Stomach smooth muscle (tissue), 2 donors: ENCODE results near the gene STXBP3.

Experiments used
- H3K27ac ChIP-seq: one replicate; pipeline ENCODE4 v1.7.0; 2013; ENCODE audit warnings: mild to moderate bottlenecking, low read length, inconsistent platforms
- H3K27me3 ChIP-seq, 2 donors: one replicate each; pipeline ENCODE4 v1.7.0; 2013; ENCODE audit warnings: low read length in 2 of 2; ENCODE audit not compliant: insufficient read depth in 2 of 2, control insufficient read depth in 1 of 2
- H3K36me3 ChIP-seq, 2 donors: one replicate each; pipeline ENCODE4 v1.7.0; 2013; ENCODE audit warnings: low read length in 2 of 2; ENCODE audit not compliant: control insufficient read depth in 2 of 2, insufficient read depth in 2 of 2
- H3K4me1 ChIP-seq: one replicate; pipeline ENCODE4 v1.7.0; 2013; ENCODE audit warnings: low read length; ENCODE audit not compliant: control insufficient read depth, insufficient read depth
- H3K4me3 ChIP-seq, 2 donors: one replicate each; pipeline ENCODE4 v1.7.0; 2013; ENCODE audit warnings: low read length in 2 of 2
- H3K9ac ChIP-seq, 2 donors: one replicate each; pipeline ENCODE4 v1.7.0; 2013; ENCODE audit warnings: low read length in 2 of 2, mild to moderate bottlenecking in 1 of 2
- H3K9me3 ChIP-seq, 2 donors: one replicate each; pipeline ENCODE4 v1.7.0; 2013; ENCODE audit warnings: low read length in 2 of 2; ENCODE audit not compliant: control insufficient read depth in 2 of 2
- donor health status: healthy.
- donor health status: Pancreatic carcinoma.

STXBP3 gene

DNA sequence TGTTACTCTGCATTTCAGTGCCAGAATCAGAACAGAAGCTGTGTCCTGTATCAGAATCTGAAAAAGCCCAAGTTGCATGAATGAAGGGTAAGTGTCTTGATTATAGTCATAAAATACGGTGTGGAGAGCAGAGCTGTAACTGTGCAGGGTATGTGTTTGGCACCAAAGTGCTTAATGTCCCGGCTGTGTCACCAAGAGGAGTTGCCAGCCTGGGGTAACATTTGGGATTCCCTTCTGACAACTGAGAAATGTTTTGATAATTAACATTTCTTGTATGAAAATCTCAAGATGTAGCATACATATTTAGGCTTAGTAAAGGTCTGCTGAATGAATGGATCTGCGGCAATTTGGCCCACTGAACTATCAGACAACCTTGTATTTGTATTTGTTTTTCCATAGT lies 77.2 kb downstream of the STXBP3 start:
- Histone ChIP-seq H3K36me3 (peaks cover 0 to 2% of the 10 kb centered on the region in 2 donors), H3K4me1 (peaks cover 18% of the 10 kb centered on the region), H3K4me3 (no peak overlapping the region), H3K27ac (no peak overlapping the region), H3K27me3 (no peaks in the 10 kb centered on the region), H3K9ac (no peak overlapping the region), H3K9me3 (no peaks in the 10 kb centered on the region)

DNA sequence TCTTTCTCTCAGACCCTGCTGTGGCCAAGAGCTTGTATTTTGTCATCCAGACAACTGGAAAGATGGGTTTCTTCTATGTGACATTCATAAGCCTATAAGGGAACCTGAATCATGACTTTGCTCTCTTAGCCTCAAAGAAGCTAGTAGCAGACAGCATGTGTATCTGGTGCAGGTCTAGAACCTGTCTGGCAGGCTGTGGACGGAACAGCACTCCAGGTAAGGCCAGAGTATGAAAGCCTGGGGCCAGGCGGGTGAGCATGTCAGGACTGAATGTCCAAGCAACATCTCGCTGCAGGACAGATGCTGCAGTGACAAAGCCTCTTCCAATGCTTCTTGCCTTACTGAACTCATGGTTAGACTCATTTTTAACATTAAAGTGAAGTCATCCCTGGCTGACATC lies 77.6 kb downstream of the STXBP3 start:
- no peaks in the 10 kb centered on the region for H3K27me3 ChIP-seq
- H3K27ac ChIP-seq = no peak overlapping the region
- H3K36me3 ChIP-seq = peaks cover 0 to 2% of the 10 kb centered on the region in 2 donors
- no peak overlapping the region for H3K4me3 ChIP-seq
- no peaks in the 10 kb centered on the region for H3K9me3 ChIP-seq
- H3K9ac ChIP-seq = no peak overlapping the region
- H3K4me1 ChIP-seq = peaks cover 18% of the 10 kb centered on the region

DNA sequence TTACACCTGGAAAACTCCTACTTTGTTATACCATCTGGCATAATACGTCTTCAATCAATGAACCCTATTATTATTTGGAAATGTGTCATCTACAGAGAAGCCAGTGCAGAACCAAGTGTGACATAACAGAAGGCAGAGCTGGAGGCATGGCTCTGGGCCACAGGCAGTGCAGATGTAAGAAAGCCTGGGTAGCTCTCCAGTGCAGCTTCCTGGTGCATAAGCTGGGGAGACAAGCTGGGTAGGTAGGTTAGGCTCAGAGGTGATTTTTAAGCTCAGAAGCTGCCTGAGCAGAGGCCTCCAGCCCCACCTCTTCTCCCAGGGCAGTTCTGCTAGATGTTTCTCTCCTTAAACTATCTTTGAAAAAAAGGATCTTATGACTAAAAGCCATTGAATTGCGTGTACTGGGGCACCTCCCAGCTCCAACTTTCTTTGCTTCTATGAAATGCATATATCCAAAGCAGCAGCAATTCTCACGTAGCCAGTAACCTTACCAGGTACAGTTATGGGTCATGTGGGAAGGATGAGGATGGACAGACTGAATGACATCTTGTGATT lies 79.7 kb downstream of the STXBP3 start:
- H3K4me1 ChIP-seq = peaks cover 28% of the 10 kb centered on the region
- no peaks in the 10 kb centered on the region for H3K27me3 ChIP-seq
- no peak overlapping the region for H3K9ac ChIP-seq
- no peaks in the 10 kb centered on the region for H3K9me3 ChIP-seq
- no peak overlapping the region for H3K4me3 ChIP-seq
- H3K36me3 ChIP-seq = peaks cover 0 to 2% of the 10 kb centered on the region in 2 donors
- H3K27ac ChIP-seq = no peak overlapping the region

DNA sequence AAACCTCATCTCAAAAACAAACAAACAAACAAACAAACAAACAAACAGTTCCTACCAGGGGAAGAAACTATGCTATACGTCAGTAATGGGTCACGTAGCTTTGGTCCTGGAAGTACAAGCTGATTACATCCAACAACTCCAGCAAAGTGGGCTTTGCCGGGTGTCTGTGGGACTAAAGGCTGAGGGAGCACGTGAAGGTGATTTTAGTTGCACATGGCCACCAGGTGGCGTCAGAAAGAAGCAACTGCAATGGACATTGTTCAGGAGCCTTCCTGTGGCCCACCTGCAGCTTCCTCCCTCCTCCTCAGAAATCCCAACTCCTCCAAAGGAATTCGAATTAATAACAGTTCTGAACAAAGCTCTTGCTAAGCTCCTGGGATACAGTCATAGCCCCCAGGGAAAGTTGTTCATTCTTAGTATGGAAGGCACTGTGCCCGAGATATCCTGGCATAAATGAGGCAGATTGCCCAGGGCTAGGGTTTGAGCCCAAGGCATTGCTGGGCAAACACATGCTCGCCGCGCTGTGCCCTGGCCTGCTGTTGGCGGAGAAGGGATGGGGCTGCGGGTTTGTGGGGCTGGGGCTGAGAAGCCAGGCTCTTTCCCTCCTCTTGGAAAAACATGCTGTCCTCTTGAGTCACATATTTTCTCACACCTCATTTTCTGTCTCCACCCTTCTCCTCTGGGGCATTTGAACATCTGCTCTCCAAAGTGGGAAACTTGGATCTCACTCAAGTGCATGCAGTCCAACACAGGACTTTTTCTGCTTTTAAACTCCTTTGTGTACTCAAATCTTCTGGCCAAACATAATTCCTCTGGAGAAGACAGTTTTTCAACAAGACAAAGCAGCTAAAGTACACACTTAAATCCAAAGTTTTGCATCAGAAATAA lies 81.8 kb downstream of the STXBP3 start:
- Histone ChIP-seq H3K9me3 (no peaks in the 10 kb centered on the region), H3K4me1 (peaks cover 31% of the 10 kb centered on the region), H3K27me3 (no peaks in the 10 kb centered on the region), H3K4me3 (no peak overlapping the region), H3K36me3 (peaks cover 0 to 2% of the 10 kb centered on the region in 2 donors), H3K9ac (peak overlapping the region in 1 of 2 donors; percentile 36), H3K27ac (peak overlapping the region; percentile 37)

DNA sequence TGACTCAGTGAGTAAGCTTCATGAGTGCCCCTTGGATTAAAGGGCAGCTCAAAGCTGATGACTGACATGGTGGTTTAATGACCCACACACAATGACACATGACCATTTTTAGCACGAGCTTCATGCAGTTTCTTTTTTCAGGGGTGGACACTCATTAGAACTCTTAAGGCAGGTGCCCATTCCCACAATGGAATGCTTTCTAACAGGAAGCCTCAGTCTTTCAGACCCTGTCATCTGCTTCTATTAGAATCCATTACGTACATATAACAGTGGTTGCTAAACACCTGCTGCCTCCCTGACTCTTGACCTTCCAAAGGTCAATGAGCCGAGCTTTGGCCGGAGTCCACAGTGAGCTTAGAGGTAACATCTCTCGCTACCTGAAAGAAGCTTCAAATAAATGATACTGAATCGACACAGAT lies 83.0 kb downstream of the STXBP3 start:
- Histone ChIP-seq H3K4me1 (peaks cover 28% of the 10 kb centered on the region), H3K4me3 (no peak overlapping the region), H3K9me3 (no peaks in the 10 kb centered on the region), H3K27me3 (no peaks in the 10 kb centered on the region), H3K27ac (peak overlapping the region; percentile 88), H3K9ac (no peak overlapping the region), H3K36me3 (peaks cover 0 to 2% of the 10 kb centered on the region in 2 donors)

DNA sequence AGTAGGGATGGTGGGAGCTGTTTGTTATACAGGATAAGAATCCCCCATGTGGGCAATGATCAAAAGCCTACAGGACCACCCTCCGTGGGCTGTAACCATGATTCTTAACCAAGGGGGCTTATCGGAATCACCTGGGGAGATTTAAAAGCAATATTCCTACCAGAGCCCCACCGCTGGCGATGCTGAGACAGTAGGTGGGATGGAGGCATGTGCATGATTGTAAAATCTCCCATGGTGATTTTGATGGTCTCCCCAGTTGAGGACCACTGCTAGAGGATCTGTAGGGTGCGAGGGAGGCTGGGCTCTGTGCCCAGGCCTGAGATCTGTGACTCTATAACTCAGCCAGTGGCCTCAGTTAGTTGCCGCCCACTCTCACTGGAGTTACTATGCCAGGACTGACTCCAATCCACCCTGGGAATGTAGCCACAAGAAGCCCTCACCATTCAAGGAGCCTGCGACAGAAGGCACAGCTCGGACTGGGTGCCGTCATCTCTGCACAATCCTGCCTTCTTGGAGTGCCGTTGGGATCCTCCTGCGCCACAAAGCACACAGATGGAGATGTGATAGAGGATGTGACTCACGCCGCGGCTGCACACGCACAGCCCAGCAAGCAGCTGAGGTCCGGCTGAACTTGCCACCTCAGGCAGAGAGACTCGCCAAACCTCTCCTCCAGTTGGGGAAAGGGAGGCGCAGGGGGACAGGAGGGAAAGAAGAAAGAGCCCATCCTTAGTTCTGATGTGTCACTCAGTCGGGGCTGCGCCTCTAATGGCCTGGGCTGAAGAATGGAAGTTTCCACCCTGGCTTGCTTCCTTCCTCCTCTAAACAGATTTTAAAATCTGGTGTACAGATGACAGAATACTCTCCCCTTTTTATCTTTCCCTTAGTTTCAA lies 83.9 kb downstream of the STXBP3 start:
- Histone ChIP-seq H3K4me1 (peaks cover 26% of the 10 kb centered on the region), H3K27me3 (no peaks in the 10 kb centered on the region), H3K9ac (peak overlapping the region; percentile 55 to 69), H3K36me3 (no peaks in the 10 kb centered on the region), H3K27ac (peak overlapping the region; percentile 88), H3K4me3 (peak overlapping the region; percentile 5 to 55), H3K9me3 (no peaks in the 10 kb centered on the region)

DNA sequence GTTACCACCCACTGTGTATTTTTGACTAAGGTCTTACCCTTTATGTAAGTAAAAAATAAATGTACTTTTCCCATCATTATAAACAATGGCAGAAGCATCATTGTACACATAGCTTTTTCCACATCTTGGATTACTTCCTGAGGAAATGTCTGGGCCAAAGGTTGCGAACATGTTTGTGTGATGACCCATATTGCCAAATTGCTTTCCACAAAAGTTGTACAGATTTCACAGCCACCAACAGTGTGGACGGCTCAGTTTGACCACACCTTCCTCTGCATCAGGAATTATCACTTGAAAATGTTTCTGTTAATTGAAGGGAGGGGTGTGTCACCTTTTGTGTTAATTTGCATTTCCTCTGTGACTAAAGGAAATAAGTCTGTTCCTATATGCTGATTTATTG lies 84.8 kb downstream of the STXBP3 start:
- Histone ChIP-seq H3K27me3 (no peaks in the 10 kb centered on the region), H3K9ac (peak overlapping the region; percentile 55 to 69), H3K27ac (peak overlapping the region; percentile 88), H3K36me3 (no peaks in the 10 kb centered on the region), H3K4me1 (peaks cover 24% of the 10 kb centered on the region), H3K9me3 (no peaks in the 10 kb centered on the region), H3K4me3 (peak overlapping the region; percentile 5 to 29)

DNA sequence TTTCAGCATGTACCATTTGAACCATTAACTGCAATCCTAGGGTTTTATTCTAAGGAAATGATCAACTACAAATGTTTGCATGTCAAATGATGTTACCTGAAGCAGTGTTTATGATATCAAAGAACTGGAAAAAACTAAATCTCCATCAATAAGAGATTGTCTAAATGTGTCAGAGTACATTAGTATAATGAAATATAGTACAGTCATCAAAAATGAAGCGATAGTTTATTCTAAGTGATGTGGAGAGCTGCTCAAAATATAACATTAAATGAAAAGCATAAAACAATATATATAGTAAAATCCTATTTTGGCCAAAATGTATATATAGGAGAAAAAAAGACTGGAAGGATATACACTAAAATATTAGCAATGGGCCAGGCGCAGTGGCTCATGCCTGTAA lies 86.5 kb downstream of the STXBP3 start:
- Histone ChIP-seq H3K4me3 (no peak overlapping the region), H3K4me1 (peaks cover 21% of the 10 kb centered on the region), H3K9ac (no peak overlapping the region), H3K36me3 (no peaks in the 10 kb centered on the region), H3K27ac (no peak overlapping the region), H3K9me3 (no peaks in the 10 kb centered on the region), H3K27me3 (no peaks in the 10 kb centered on the region)

DNA sequence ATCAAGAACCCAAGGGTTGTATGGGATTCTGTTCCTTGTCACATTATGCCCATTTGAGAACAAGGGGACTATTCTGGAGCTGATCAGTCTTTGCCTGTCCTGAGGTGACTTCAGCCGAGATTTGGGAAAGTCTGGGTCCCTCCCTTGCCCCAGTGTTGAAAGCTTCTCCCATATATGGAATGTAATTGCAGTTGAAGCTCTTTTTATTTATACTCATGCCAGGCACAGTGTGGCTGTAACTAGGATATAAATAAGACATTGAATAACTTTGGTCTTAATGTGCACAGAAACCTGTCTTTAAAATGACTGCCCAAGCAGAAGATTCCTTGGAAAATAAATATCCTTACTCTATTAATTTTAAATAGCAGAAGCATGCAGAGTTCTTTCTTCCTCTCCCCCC lies 95.2 kb downstream of the STXBP3 start:
- Histone ChIP-seq H3K27ac (peak overlapping the region; percentile 77), H3K36me3 (no peaks in the 10 kb centered on the region), H3K4me1 (peaks cover 24% of the 10 kb centered on the region), H3K4me3 (no peak overlapping the region), H3K9ac (no peak overlapping the region), H3K9me3 (no peaks in the 10 kb centered on the region), H3K27me3 (no peaks in the 10 kb centered on the region)

DNA sequence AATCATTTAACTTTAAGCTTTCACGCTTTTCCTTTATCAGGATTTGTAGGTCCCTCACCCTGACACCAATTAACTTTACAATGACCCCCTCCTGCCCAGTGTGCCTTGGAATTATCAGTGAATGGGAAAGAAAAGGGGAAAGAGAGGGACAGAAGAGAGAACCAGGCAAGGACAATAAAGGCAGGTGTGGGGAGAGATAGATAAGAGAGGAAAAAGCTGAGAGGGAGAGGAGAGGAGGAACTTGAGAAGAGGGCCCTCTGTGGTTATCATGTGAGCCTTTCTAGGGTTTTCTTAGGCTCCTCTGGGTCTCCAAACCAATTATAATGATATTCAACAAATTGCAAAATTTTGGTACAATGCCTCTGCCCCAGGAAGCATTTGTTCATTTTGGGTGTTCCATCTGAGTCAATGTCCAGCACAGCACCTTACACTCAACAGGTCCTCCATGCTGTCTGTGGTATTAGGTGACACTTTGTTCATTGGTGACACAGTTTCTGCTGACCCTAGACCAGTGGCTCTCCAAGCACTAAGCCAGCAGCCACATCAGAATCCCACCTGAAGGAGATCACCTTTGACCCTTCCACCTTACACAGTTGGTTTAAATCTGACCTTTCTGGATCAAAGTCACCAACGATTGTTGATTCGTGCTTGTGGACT lies 96.2 kb downstream of the STXBP3 start:
- no peaks in the 10 kb centered on the region for H3K36me3 ChIP-seq
- no peak overlapping the region for H3K4me3 ChIP-seq
- H3K4me1 ChIP-seq = peaks cover 24% of the 10 kb centered on the region
- H3K9me3 ChIP-seq = no peaks in the 10 kb centered on the region
- peak overlapping the region; percentile 77 for H3K27ac ChIP-seq
- no peaks in the 10 kb centered on the region for H3K27me3 ChIP-seq
- no peak overlapping the region for H3K9ac ChIP-seq
